Ecto neural progenitor cell (in vitro differentiated cells): Measurements from ENCODE around the gene STXBP4.

Source experiments
- DNase-seq: peaks from one replicate; pipeline ENCODE4 v3.0.0-alpha.2; 2018; ENCODE audit warnings: low spot score

Gene STXBP4

DNA sequence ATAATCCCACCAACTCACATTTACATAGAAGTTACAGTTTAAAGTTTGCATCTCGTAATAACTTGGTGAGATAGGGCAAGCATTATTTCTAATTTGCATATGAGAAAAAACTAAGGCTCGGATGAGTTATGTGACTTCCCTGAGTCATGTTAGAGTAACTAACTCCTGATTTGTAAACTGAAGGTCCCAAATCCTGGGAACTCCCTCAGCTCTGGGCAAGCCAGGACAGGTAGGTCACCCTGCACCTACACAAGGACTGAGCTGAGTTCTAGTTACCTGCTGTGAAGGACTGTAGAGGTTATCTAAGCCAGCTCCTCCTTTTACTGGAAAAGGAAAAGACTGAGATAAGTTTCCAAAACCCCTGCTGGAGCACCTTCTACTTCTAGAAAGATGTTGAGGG, 204.0 kb downstream of the STXBP4 start:
- no peak for DNase-seq

DNA sequence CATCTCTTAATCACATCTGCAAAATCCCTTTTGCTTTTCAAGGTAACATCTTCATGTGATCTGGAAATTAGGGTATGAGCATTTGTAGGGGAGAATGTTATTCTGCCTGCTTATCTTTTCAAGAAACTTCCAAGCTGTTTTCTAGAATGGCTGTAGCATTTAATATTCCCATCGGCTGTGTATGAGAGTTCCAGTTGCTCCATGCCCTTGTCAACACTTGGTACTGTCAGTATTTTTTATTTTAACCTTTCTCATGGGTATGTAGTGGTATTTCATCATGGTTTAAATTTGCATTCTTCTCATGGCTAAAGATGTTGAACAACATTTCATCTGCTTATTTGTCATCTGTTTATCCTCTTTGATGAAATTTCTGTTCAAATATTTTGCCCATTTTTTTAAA, 205.6 kb downstream of the STXBP4 start:
- DNase-seq, result no peak

- DNase-seq, result no peak
Measured at GRCh38 chr17:55175788-55176427, 207.3 kb downstream of the STXBP4 start.

- no peak for DNase-seq
Measured at GRCh38 chr17:55177159-55177854, 208.7 kb downstream of the STXBP4 start.

- DNase-seq, result no peak
Measured at GRCh38 chr17:55177855-55178217, 209.3 kb downstream of the STXBP4 start.

DNA sequence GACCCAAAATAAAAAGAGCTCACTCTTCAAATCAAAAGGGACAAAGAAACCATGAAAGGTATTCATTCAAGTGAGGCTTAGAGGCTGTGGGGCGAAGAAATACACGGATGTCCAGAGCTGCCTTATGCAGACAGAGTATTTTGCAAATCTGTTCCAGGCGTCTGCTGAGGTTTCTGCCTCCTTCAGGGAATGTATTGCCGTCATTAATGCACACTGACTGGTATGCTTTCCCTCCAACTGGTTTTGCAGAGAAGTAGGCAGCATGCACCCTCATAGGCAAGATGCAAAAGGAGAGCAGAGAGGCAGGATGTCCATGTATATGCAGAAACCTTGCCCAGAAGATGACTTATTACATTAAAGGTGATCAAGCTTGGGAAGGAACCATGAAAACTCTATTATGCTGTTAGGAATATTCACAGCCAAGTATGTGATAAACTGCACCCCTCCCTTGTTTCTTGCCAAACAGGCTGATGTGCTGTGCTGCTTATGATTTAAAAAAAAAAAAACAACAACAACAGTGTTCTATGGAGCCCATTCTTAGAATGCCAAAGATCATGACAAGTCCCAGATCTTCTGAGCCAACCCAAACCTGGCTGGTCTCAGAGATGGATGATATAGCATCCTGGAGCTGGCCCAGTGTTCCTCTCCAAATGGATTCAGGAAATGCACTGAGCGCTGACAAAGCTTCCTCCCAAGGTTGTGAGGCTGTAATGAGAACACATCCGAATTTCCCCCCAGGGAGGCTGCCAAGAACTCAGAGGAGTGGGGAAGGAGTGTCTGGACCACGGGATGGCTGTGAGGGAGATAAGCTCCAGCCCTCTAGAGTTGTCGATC, 218.6 kb downstream of the STXBP4 start:
- no peak for DNase-seq

GRCh38 chr17:55190748-55191147, 222.2 kb downstream of the STXBP4 start:
- no peak for DNase-seq

DNA sequence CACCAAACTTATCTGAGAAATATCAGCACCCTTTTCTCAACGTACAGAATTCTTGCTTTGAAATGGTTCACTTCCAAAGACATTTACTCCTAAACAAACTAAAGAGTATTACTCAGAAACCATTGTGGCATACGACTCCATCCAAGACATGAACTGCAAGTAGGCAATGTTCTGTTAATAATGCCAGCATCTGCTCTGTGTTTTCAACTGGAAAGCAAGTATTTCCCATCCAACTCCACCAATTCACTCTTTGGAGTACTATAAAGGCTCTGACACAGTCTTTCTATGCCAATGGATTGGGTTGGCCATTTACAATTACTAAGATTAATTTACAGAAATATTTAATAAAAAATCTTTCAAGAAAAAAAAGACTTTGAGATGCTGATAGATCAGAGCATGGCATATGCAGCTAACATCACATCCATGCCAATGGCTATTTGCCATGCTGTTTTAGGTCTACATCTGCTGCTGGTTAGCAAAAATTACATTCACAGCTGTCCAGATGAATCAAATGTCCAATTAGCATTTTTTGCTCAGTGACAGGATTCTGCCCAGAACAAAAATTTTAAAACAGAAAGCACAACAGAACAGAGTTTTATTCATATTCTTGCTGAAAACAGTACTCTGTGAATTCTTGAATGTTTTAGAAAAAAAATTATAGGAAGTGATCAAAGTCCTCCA, 230.3 kb downstream of the STXBP4 start:
- DNase-seq, result no peak

DNA sequence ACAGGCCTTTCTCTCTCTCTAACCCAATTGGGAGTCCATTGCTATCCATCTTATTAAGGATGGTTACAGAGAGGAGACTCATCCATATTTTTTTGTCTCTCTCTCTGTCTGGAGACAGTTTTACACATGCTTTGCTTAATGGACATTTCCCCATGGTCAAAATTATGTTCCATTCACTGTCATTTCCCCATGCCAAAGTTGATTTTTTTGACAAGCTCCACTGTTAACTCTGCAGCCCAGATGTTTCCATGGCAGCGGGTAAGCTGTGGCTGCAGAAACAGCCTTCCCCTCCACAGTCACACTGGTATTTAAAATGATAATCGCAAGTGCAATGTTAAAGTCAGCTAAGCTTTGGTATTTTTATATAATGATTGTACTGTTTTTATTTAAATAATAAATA, 232.3 kb downstream of the STXBP4 start:
- DNase-seq, result no peak

DNA sequence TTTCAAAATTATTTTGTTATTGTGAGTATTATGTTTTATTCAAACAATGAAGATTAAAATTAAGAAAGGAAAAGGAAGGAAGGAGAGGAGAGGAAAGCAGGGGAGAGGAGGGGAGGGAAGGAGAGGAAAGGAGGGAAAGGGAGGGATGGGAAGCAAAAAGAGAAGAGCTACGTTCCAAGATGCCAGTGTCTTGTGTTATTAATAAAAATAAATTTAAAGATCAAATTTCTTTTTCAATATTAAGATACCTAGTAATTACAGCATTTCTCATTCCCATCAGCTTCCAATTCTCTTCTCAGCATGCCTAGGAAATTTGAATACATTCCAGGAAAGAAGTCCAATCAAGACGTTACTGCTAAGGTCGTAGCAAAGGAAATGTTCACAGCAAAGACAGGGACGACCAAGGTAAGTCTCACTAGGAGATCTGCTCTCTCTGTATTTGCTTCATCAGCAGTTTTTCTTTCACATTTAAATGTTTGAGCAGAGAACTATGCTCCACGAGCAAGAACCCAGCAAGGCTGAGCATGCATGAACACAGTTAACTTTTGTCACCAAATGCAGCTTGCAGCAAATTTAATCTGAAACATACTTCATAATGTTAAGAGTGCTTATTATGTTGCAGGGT, 232.9 kb downstream of the STXBP4 start:
- DNase-seq, result no peak

GRCh38 chr17:55202896-55203295, 234.3 kb downstream of the STXBP4 start:
- DNase-seq, result no peak

DNA sequence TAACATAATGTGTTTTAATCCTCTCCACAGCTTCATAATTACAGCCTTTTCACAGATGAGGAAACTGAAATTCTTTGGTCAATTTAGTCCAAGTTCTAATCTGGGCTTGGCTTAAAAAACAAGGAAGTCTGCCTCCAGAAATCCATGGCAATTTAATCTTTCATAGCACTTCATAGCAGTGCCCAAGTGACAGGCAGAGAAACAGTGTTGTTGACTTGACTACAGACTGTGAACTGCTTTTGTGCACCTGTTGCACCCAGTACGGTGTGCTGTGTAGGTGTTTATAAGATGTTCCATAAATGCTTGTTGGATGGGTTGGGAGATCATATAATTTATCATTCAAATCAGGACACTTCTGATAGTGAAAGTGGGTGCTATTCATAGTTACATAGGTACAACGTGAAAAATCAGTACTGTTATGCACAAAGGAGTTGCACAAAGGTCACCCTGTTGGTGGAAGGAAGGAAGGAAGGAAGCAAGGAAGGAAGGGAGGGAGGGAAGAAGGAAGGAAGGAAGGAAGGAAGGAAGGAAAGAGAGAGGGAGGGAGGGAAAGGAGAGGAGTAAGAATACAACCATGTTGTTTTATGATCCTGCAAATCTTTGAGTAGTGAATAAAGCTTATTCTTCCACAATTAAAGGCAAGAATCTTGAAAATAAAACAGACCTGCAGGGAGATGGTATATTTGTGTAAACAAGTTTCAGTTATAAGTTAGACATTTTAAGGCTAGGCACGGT, 239.7 kb downstream of the STXBP4 start:
- DNase-seq, result no peak

- DNase-seq, result no peak
Measured at GRCh38 chr17:55210292-55210691, 241.7 kb downstream of the STXBP4 start.

DNA sequence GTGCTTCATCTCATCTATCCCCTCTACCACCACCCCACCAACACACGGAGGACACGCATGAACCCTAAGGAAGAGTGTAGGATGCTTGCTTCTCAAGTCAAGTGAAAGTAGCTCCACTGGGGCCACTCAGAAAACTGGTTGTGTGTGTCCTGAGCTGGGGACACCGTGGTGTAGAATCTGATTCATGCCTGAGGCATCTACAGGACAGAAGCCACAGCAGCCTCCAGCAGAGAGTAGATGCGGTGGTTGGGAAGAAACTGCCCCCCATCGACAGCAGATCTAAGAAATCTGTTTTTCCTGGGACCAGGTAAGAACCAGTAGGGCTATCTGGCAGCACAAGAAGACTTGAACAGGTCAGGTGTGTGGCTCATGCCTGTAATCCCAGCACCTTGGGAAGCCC, 244.3 kb downstream of the STXBP4 start:
- DNase-seq, result no peak

GRCh38 chr17:55215711-55216110, 247.1 kb downstream of the STXBP4 start:
- no peak for DNase-seq

- no peak for DNase-seq
Measured at GRCh38 chr17:55216888-55217287, 248.3 kb downstream of the STXBP4 start.

GRCh38 chr17:55219459-55219858, 250.9 kb downstream of the STXBP4 start:
- no peak for DNase-seq

DNA sequence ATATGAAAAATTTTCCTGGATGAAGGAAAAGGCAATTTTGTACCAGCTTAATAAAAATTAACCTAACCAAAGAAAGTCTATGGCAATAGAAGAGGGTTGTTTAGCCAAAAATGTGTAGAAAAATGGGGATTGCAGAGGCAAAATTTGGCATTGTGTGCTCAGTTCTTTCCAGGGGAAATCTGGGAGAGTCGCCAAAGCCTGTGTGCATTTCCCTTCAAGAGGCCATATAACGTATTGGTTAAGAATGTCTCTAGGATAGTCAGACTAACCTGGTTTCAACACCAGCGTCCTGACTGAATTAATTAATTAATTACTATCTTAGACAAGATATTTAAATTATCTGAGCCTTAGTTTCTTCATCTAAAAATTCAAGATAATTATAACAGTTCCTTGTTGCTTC, 251.4 kb downstream of the STXBP4 start:
- DNase-seq, result no peak
